ENCODE results near the gene SEC61A1. TPM values are rescaled to one million over a fixed set of nuclear protein-coding genes. Genes with fewer than 3 reads are reported as not detected.

Gene SEC61A1
- total RNA-seq, 1 donor: 406 TPM

DNA sequence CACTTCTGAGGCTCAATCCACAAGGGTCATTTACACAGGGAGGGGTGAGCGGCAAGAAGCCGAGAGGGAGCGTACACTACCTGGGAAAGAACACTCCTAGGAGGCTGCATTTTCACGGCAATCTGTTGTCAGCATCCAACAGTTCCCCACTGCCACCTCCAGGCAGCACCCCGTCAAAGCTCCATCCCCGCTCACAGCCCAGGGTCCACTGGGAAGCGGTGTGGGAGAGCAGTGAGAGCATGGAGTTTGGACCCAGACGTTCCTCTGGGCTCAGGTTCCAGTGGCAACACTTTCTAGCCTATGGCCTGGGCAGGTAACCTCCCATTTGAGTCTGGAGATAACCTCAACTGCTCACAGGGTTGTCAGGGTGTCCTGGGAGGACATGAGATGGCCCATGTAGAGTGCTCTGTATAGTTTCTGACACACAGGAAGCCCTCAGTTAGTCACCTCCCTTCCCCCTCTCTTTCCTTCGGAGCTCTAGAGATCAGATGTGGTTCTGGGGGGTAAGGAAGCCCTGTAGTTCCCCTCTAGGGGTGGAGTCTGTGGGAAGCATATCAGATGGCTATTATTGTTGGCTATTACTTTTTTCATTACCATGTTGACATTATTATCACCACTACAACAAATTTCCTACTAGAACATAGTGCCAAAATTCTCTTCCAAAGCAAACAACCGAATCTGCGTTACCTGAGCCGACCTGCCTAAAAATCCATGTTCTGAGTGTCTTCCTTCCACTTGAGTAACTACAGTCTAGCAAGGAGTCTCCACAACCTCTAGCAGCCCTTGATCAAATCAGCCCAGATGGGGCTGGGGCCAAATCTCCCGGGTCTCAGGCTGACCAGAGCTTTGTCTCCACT lies 42.3 kb downstream of the SEC61A1 start:
- no peak for DNase-seq (ENCODE audit: low read depth)
- no peak overlapping the region for H3K4me3 ChIP-seq (ENCODE audit: low read depth, low read length)
- TF ChIP-seq, protein P1, sequence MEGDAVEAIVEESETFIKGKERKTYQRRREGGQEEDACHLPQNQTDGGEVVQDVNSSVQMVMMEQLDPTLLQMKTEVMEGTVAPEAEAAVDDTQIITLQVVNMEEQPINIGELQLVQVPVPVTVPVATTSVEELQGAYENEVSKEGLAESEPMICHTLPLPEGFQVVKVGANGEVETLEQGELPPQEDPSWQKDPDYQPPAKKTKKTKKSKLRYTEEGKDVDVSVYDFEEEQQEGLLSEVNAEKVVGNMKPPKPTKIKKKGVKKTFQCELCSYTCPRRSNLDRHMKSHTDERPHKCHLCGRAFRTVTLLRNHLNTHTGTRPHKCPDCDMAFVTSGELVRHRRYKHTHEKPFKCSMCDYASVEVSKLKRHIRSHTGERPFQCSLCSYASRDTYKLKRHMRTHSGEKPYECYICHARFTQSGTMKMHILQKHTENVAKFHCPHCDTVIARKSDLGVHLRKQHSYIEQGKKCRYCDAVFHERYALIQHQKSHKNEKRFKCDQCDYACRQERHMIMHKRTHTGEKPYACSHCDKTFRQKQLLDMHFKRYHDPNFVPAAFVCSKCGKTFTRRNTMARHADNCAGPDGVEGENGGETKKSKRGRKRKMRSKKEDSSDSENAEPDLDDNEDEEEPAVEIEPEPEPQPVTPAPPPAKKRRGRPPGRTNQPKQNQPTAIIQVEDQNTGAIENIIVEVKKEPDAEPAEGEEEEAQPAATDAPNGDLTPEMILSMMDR (IDR thresholded peaks at IDR 0.05; ENCODE audit: insufficient read depth, low read length): no peak

DNA sequence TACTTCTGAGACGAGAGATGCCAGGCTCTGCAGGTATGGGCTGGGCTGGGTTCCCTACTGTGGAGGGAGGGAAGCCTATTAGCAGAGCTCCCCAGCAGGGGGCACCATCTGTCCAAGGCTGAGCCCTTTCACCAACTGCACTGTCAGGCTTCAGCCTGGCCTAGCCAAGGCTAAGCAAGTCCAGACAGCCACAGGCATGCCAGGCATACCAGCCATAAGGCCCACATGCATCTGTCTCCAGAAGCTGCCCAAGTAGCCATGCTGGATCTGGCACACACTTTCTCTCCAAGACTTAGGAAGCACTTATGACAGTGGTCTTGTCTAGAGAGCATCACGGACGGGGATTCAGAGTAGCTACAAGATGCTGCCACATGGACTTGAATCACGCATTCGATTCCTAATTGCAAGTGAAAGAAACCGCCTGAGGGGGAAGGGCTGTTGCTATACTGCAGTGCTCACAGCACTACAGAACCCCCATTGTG lies 43.0 kb downstream of the SEC61A1 start:
- DNase-seq (ENCODE audit: low read depth): peak; percentile 88
- H3K4me3 ChIP-seq (ENCODE audit: low read depth, low read length): no peak overlapping the region
- TF ChIP-seq, protein P1 (IDR thresholded peaks at IDR 0.05; ENCODE audit: insufficient read depth, low read length): peak; percentile 93

DNA sequence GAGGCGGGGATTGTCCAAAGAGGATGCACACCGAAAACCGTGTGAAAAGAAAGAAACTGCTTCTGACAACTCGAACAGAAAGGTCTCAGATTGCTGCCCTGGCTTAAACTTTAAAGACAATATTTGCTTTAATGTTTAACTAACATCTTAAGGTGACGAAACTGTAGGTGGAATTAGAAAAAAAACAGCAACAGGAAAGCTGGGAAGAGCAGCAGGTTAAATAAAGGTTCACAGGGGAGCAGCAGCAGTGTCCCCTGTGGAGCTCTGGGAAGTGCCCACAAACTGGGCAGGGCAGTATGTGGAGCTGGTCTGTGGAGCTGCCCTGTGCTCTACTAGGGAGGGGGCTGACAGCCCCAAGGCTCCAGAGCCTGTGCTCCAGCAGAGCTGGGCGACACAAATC lies 46.0 kb downstream of the SEC61A1 start:
- TF ChIP-seq, protein P1 (IDR thresholded peaks at IDR 0.05; ENCODE audit: insufficient read depth, low read length): no peak
- no peak for DNase-seq (ENCODE audit: low read depth)
- H3K4me3 ChIP-seq (ENCODE audit: low read depth, low read length): no peak overlapping the region

DNA sequence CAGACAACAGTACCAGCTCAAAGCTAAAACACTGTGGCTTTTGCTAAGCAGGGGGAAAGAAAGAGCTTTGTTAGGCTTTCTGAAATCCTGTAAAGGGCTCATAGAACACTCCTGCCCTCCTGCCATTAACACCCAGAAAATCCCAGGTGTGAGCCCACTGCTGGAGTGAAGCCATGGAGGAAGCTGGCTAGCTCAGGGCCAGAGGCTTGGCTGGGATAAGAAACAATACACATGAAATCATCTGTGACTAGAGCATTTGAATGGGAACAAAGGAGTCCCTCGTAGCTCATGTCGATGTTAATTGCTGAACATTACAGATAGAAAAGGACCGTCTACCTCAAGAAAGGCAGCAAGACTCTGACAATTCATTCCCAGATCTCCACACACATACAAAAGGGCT lies 47.9 kb downstream of the SEC61A1 start:
- TF ChIP-seq, protein P1 (IDR thresholded peaks at IDR 0.05; ENCODE audit: insufficient read depth, low read length): no peak
- no peak for DNase-seq (ENCODE audit: low read depth)

DNA sequence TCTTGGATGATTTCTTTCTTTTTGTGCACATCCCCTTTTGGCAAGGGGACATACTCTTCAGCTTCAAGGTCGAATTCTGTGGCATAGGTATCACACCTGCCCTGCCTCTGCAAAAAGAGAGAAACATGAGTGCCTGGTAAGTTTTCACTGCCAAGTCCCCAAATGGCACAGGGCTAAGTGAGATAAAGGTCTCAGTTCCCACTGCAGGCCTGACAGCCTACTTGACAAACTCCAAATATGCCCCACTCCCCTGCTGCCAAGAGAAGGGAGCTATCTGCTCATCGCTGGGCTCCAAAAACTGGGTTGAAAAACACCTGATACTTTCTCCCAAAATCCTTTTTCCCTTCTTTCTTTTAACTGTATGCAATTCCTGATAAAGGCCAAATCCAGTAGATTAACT lies 48.4 kb downstream of the SEC61A1 start:
- no peak for DNase-seq (ENCODE audit: low read depth)
- TF ChIP-seq, protein P1 (IDR thresholded peaks at IDR 0.05; ENCODE audit: insufficient read depth, low read length): no peak
- no peak overlapping the region for H3K4me3 ChIP-seq (ENCODE audit: low read depth, low read length)

More for the DNA sequence above, 47.9 kb downstream of the SEC61A1 start:
- H3K4me3 ChIP-seq (ENCODE audit: low read depth, low read length): no peak overlapping the region

DNA sequence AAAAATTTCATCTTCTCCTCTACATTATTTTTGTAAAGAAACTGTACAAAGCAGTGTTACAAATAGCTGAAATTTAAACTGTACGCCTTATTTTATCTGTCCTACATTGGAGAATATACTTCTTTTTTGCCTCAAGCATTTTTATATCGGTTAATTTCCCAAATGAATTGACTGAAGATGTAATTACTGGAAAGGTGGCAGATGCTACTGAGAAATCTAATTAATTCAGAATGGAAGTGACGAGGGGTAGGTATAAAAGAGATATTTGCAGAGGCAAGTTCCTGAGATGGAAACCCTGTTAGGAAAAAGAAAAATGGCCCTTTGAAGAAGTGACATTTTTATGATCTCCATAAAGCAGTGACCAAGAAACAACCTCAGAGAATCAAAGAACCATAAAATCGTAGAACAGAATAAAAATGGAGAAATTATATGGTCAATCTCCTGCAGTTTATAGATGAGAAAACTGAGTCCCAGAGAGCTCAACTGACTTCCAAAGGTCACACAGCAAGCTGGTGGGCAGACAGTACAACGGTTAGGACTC lies 51.0 kb downstream of the SEC61A1 start:
- H3K4me3 ChIP-seq (ENCODE audit: low read depth, low read length): no peak overlapping the region
- DNase-seq (ENCODE audit: low read depth): no peak
- TF ChIP-seq, protein P1 (IDR thresholded peaks at IDR 0.05; ENCODE audit: insufficient read depth, low read length): no peak

Measured in fibroblast of the aortic adventitia (primary cell).